Measurements from ENCODE around the gene HIF3A. TPM values are rescaled to one million over a fixed set of nuclear protein-coding genes. Genes with fewer than 3 reads are reported as not detected.

HIF3A gene
- polyA plus RNA-seq, 1 donor (not counting 4 experiments of a cell fraction or from before 2014, with no cell fraction given) = 0.01 TPM

GRCh38 chr19:46328079-46328478, 31.2 kb downstream of the HIF3A start:
- Histone ChIP-seq H3K4me1 (ENCODE audit: control insufficient read depth, extremely low read depth, insufficient read depth, low read length) (no peaks in the 10 kb centered on the region), H3K4me2 (ENCODE audit: control insufficient read depth, extremely low read depth, insufficient read depth, low read depth, low read length) (no peak overlapping the region), H2AFZ (ENCODE audit: control insufficient read depth, low read length) (no peak overlapping the region), H3K27ac (ENCODE audit: control insufficient read depth, insufficient read depth, low read length) (no peak overlapping the region), H3K79me2 (ENCODE audit: control insufficient read depth, insufficient read depth, low read length) (no peaks in the 10 kb centered on the region), H4K20me1 (ENCODE audit: control insufficient read depth, extremely low read depth, insufficient read depth, low read length) (no peaks in the 10 kb centered on the region), H3K36me3 (ENCODE audit: control insufficient read depth in 2 of 2, extremely low read depth in 1 of 2, insufficient read depth in 2 of 2, low read length in 2 of 2) (no peaks in the 10 kb centered on the region), H3K4me3 (ENCODE audit: control insufficient read depth in 2 of 3, extremely low read depth in 1 of 3, insufficient read depth in 2 of 3, low read depth in 1 of 3, low read length in 3 of 3) (no peak overlapping the region), H3K9me3 (ENCODE audit: control insufficient read depth, low read depth, low read length) (peaks cover 7% of the 10 kb centered on the region), H3K27me3 (ENCODE audit: control insufficient read depth, extremely low read depth, insufficient read depth, low read length) (peaks cover under 1% of the 10 kb centered on the region), H3K9ac (ENCODE audit: control insufficient read depth, extremely low read depth, insufficient read depth, low read length) (no peak overlapping the region), H3K9me1 (ENCODE audit: control insufficient read depth, extremely low read depth, insufficient read depth, low read length) (no peaks in the 10 kb centered on the region)
- FAIRE-seq (no peak), DNase-seq (ENCODE audit: low read depth, low spot score) (no peak)
- dilution Hi-C loops (cut with MboI; ENCODE audit: extremely low pct_ligation_motif_present, low sequenced_read_pairs) = no loop called here
- TF ChIP-seq EZH2 (IDR thresholded peaks at IDR 0.05; ENCODE audit: low read length) (no peak), CTCF (optimal IDR thresholded peaks at IDR 0.05 in 1 of 3, IDR thresholded peaks at IDR 0.05 in 1 of 3, conservative IDR thresholded peaks at IDR 0.05 in 1 of 3; ENCODE audit: extremely low read depth in 1 of 3, insufficient read depth in 2 of 3, low read length in 3 of 3) (no peak)

- Histone ChIP-seq H4K20me1 (ENCODE audit: control insufficient read depth, extremely low read depth, insufficient read depth, low read length) (no peaks in the 10 kb centered on the region), H2AFZ (ENCODE audit: control insufficient read depth, low read length) (no peak overlapping the region), H3K9me3 (ENCODE audit: control insufficient read depth, low read depth, low read length) (peaks cover 7% of the 10 kb centered on the region), H3K9ac (ENCODE audit: control insufficient read depth, extremely low read depth, insufficient read depth, low read length) (no peak overlapping the region), H3K27me3 (ENCODE audit: control insufficient read depth, extremely low read depth, insufficient read depth, low read length) (peaks cover 5% of the 10 kb centered on the region), H3K9me1 (ENCODE audit: control insufficient read depth, extremely low read depth, insufficient read depth, low read length) (no peaks in the 10 kb centered on the region), H3K79me2 (ENCODE audit: control insufficient read depth, insufficient read depth, low read length) (no peaks in the 10 kb centered on the region), H3K27ac (ENCODE audit: control insufficient read depth, insufficient read depth, low read length) (no peak overlapping the region), H3K36me3 (ENCODE audit: control insufficient read depth in 2 of 2, extremely low read depth in 1 of 2, insufficient read depth in 2 of 2, low read length in 2 of 2) (no peaks in the 10 kb centered on the region), H3K4me2 (ENCODE audit: control insufficient read depth, extremely low read depth, insufficient read depth, low read depth, low read length) (no peak overlapping the region), H3K4me1 (ENCODE audit: control insufficient read depth, extremely low read depth, insufficient read depth, low read length) (no peaks in the 10 kb centered on the region), H3K4me3 (ENCODE audit: control insufficient read depth in 2 of 3, extremely low read depth in 1 of 3, insufficient read depth in 2 of 3, low read depth in 1 of 3, low read length in 3 of 3) (no peak overlapping the region)
- TF ChIP-seq CTCF (optimal IDR thresholded peaks at IDR 0.05 in 1 of 3, IDR thresholded peaks at IDR 0.05 in 1 of 3, conservative IDR thresholded peaks at IDR 0.05 in 1 of 3; ENCODE audit: extremely low read depth in 1 of 3, insufficient read depth in 2 of 3, low read length in 3 of 3) (no peak), EZH2 (IDR thresholded peaks at IDR 0.05; ENCODE audit: low read length) (no peak)
- FAIRE-seq = no peak
- DNase-seq (ENCODE audit: low read depth, low spot score) = no peak
- dilution Hi-C loops (cut with MboI; ENCODE audit: extremely low pct_ligation_motif_present, low sequenced_read_pairs) = no loop called here
Observed at GRCh38 chr19:46330319-46330918, 33.6 kb downstream of the HIF3A start.

All from keratinocyte (primary cell).